Measurements from ENCODE around the gene ADAMTS2.

The ADAMTS2 gene

GRCh38 chr5:179371681-179372680 lies 26.7 kb upstream of the ADAMTS2 start:
- no peak for DNase-seq (ENCODE audit: low spot score)

- DNase-seq (ENCODE audit: low spot score): no peak
These were observed 25.9 kb upstream of the ADAMTS2 start for GRCh38 chr5:179371121-179371510.

DNA sequence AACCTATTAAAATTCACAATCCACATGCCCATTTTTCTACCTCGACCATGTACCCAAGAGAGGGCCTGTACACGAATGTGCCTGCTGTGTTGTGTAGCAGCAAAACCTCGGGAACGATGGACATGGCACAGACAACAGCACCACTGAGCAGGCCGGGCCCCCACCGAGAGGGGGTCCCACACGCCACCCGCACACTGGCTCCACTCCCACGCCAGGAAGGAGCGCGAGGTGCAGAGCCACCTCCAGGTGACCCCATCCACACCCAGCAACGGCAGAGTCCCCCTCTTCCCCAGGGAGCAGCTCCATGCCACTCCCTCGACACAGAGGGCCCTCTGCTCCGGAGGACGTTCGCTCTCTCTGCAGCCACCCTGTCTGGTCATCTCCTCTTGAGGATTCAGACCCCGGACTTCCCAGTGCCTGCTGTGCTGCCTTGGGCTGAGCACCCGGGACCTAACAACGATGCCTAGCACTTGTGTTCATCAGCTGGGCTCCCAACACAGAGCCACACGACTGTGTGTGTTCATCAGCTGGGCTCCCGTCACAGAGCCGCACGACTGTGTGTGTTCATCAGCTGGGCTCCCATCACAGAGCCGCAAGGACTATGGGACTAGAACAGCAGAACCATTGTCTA lies 25.3 kb upstream of the ADAMTS2 start:
- no peak for DNase-seq (ENCODE audit: low spot score)

- DNase-seq (ENCODE audit: low spot score): no peak
These were observed 24.2 kb upstream of the ADAMTS2 start for GRCh38 chr5:179369530-179369884.

GRCh38 chr5:179368806-179369529 lies 23.7 kb upstream of the ADAMTS2 start:
- no peak for DNase-seq (ENCODE audit: low spot score)

- DNase-seq (ENCODE audit: low spot score): no peak
These were observed 23.0 kb upstream of the ADAMTS2 start for GRCh38 chr5:179368126-179368805.

DNA sequence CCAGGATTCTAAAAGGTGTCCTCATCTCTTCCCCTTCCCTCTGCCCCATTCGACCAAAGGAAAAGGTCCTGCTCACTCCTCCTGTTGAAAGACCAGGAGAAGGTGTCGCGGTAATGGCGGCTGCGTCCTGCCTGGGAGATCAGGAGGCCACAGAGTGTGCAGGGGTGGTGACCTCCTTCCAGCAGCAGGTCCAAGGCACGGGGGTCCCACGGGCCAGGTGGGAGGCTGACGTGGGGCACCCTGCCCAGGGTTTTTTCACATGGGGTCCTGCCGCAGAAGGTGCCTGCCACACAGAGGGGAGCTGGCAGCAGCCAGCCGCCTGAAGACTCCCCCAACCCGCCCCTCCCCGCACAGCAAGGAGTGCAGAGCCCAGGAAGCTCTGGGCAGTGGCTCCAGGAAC lies 22.2 kb upstream of the ADAMTS2 start:
- no peak for DNase-seq (ENCODE audit: low spot score)

DNA sequence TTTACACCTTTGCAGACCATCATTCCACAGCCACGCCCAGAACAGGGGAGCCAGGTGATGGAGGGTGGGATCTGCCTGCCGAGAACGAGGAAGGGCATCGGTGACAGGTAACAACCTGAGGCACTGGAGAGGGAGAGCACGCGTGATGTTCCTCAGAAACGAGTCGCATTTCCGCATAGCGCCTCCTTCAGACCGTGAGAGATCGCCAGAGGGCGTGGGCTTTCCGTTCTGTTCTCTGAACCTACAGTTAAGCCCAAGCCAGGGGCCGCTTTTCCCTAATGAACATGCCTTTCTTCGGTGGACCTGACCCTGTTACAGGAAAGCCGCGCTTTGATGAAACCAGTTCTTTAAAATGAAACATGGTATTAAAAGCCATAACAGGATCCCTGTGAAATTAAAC lies 17.1 kb upstream of the ADAMTS2 start:
- no peak for DNase-seq (ENCODE audit: low spot score)

- peak; percentile 50 for DNase-seq (ENCODE audit: low spot score)
These were observed 15.9 kb upstream of the ADAMTS2 start for GRCh38 chr5:179361037-179361603.

DNA sequence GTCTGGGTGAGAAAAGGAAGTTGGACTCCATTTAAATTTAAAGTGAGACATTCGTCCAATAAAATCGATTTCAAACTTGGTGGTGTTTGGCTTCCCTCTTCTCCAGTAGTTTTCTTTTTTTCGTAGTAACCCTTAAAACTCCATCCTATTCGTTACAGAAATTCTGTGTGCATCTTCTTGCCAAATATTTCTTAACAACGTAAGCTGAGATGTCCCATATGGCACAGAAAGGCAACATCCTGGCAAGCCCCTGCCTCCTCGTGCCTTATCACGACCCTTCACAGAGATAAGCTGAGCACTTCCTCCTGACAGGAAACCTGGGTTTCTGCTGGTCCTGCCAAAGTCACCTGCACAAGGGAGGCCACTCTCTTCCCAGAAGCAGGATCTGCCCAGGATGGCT lies 11.8 kb upstream of the ADAMTS2 start:
- DNase-seq (ENCODE audit: low spot score): no peak

- DNase-seq (ENCODE audit: low spot score): no peak
These were observed 11.0 kb upstream of the ADAMTS2 start for GRCh38 chr5:179355976-179356974.

DNA sequence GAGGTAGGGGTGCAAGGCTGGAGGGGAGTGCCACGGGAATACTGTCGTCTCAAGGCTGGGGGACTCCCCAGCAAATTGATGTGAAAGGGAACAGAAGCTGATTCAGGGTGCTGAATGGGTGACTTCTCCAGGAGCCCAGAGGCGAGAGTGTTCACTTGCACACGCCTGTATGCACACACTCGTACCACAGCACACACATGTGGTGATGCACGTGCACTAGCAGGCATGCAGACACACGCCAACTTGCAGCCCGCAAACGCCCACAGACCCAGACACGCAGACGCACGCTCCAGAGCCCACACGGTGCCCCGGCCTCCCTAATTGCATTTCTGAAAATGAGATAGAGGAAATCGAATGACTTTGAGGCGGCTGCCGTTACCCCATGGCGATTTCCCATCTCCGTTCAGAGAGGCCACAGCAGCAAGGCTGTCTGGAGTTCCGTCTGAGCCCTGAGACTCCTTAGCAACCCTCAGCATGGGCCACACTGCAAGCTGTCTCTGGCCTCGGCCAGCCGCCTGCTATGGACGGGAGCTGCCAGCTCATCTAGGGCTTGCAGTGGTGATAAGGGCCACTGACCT lies 9.1 kb upstream of the ADAMTS2 start:
- DNase-seq (ENCODE audit: low spot score): no peak

GRCh38 chr5:179348843-179349242 lies 3.6 kb upstream of the ADAMTS2 start:
- DNase-seq (ENCODE audit: low spot score): no peak

GRCh38 chr5:179348011-179348530 lies 2.8 kb upstream of the ADAMTS2 start:
- no peak for DNase-seq (ENCODE audit: low spot score)

DNA sequence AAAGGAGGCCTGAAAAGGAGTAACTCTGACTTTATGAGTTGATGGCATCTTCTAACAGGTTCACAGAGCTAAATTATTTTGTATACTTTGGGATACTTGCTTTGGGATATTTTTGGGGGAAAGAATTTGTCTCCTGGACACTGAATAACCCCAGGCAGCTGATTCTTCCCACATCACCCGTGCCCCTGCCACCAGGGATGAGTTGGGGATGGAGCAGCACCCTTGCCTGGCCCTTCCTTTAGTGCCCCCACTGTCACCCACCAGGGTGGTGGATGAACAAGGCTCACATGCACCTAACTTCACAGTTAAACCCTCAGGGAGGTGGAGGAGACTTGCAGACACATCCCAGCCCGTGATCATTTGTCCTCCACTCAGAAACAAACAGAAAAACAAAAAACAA lies 2.3 kb upstream of the ADAMTS2 start:
- DNase-seq (ENCODE audit: low spot score): no peak

DNA sequence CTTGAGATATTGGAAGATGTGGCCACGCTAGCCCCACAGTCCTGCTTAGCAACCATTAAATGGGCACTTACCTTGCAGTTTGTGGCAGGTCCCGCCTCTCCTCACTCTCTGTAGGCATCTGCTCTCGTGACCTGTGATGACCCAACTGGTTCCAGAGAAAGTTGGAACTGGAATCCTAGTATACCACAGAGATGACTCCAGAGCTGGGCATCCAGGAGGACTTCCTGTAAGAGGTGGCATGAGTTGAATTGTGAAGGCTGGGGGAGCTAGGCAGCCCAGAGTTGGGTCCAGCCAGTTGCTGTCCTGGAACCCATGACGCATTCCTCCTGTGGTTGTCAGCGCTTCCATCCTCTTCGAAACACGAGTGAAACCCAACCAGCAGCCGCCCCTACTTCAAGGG lies 1.6 kb upstream of the ADAMTS2 start:
- no peak for DNase-seq (ENCODE audit: low spot score)

DNA sequence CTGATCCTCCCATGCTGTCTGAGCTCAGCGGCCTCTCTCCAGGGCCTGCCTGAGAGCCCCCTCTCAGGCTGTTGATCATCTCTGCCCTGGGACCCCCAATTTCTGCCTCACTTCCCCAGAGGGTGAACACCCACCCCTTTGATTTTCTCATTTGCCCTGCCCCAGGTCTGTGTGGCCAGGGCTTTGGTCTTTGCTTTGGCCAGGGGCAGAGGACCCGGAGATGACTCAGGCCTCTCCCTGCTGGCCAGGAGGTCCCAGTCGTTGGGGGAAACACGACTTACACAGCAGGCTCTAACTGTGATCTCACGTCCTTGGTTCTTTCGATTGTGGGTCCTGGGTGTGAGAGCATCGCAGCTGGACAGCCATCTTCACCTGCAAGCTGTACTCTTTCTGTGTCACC lies 1.1 kb upstream of the ADAMTS2 start:
- DNase-seq (ENCODE audit: low spot score): no peak

- no peak for DNase-seq (ENCODE audit: low spot score)
These were observed 153 bp downstream of the ADAMTS2 start for GRCh38 chr5:179345183-179345432.

DNA sequence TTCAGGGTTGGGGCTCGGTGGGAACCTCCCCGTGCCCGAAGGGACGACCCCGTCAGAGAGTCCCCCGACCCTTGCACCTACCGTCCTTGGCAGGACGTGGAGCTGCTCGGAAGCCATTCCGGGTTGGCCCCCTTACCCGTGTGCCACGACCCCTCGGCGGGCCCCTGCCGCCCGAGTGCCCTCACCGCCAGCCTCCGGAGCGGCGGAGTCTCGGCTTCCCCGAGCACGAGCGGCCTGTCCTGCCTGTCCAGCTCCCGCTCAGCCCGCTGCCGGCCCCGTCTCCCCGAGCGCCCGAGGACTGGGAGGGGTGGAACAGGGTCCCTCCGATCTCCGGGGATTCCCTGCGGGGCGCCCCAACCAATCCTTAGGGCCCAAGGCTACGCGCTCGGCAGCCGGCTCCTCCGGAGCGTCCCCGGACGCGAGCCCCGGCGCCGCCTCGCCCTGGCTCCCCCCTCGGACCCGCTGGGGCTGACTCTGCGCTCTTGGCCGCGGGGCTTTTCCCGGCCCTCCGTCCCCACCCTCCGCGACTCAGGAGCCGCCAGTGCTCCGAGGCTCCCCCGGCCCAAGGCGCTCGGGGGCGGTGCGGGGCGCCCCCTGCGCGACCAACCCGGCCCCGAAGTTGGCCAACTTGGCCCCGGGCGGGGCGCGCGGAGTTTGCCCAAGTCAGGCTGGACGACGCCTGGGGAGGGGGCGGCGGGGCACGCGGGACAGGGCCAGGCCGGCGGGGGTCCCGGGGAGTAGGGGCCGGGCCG lies 654 bp downstream of the ADAMTS2 start:
- peak; percentile 71 for DNase-seq (ENCODE audit: low spot score)
